ENCODE measurements around the gene TMEM50A.

The TMEM50A gene

GRCh38 chr1:25360596-25361581, 22.8 kb downstream of the TMEM50A start:
- no peak overlapping the region for H3K27ac ChIP-seq (ENCODE audit: extremely low read depth, low read depth, low read length)
- H3K4me1 ChIP-seq (ENCODE audit: control insufficient read depth, insufficient read depth, low read length) = no peaks in the 10 kb centered on the region
- no peak overlapping the region for H3K4me3 ChIP-seq (ENCODE audit: low read depth, low read length)
- TF ChIP-seq OSR2 (tag by site-specific recombination; IDR thresholded peaks at IDR 0.05) = no peak
- TF ChIP-seq GLIS2 (tag by site-specific recombination; IDR thresholded peaks at IDR 0.05) = no peak
- TF ChIP-seq ZFP37 (tag by site-specific recombination; IDR thresholded peaks at IDR 0.05) = no peak
- no peak for TF ChIP-seq ZBTB17 (tag by site-specific recombination; IDR thresholded peaks at IDR 0.05)
- no peak for TF ChIP-seq ZNF350 (tag by site-specific recombination; IDR thresholded peaks at IDR 0.05)
- no peak for TF ChIP-seq ZNF214 (tag by site-specific recombination; IDR thresholded peaks at IDR 0.05; ENCODE audit: borderline replicate concordance)
- no peak for TF ChIP-seq ZNF514 (tag by site-specific recombination; IDR thresholded peaks at IDR 0.05)
- TF ChIP-seq OVOL3 (tag by site-specific recombination; IDR thresholded peaks at IDR 0.05) = no peak
- TF ChIP-seq KLF8 (tag by site-specific recombination; IDR thresholded peaks at IDR 0.05) = no peak
- TF ChIP-seq ZNF18 (tag by site-specific recombination; IDR thresholded peaks at IDR 0.05) = no peak
- TF ChIP-seq ZNF76 (tag by site-specific recombination; IDR thresholded peaks at IDR 0.05; ENCODE audit: borderline replicate concordance, low read depth) = no peak
- TF ChIP-seq ZNF433 (tag by site-specific recombination; IDR thresholded peaks at IDR 0.05; ENCODE audit: low read depth) = no peak
- no peak for TF ChIP-seq ZNF837 (tag by site-specific recombination; IDR thresholded peaks at IDR 0.05)
- TF ChIP-seq ZNF558 (tag by site-specific recombination; IDR thresholded peaks at IDR 0.05) = no peak
- TF ChIP-seq ZNF596 (tag by site-specific recombination; IDR thresholded peaks at IDR 0.05) = no peak
- TF ChIP-seq ZNF670 (tag by site-specific recombination; IDR thresholded peaks at IDR 0.05; ENCODE audit: low read depth) = no peak
- TF ChIP-seq KLF17 (tag by site-specific recombination; IDR thresholded peaks at IDR 0.05) = no peak
- TF ChIP-seq MZF1 (tag by site-specific recombination; IDR thresholded peaks at IDR 0.05; ENCODE audit: borderline replicate concordance) = no peak
- ChIA-PET CTCF (interaction anchor here (0.7 kb wide), 1 partner anchor 11 kb away, joined by 3 read pairs; no protein-coding TSS in a partner anchor), POLR2A (interaction anchor here (0.8 kb wide), 1 partner anchor 411 kb away, joined by 3 read pairs; no protein-coding TSS in a partner anchor)
- H3K36me3 ChIP-seq (ENCODE audit: control insufficient read depth in 2 of 2, insufficient read depth in 1 of 2, low read length in 2 of 2) = peaks cover 5 to 53% of the 10 kb centered on the region in 2 experiments
- H3K9me3 ChIP-seq (ENCODE audit: control insufficient read depth, insufficient read depth, low read depth, low read length) = no peaks in the 10 kb centered on the region

- Histone ChIP-seq H3K4me3 (ENCODE audit: low read depth, low read length) (no peak overlapping the region), H3K36me3 (ENCODE audit: control insufficient read depth in 2 of 2, insufficient read depth in 1 of 2, low read length in 2 of 2) (peaks cover 5 to 43% of the 10 kb centered on the region in 2 experiments), H3K4me1 (ENCODE audit: control insufficient read depth, insufficient read depth, low read length) (no peaks in the 10 kb centered on the region), H3K27ac (ENCODE audit: extremely low read depth, low read depth, low read length) (no peak overlapping the region), H3K9me3 (ENCODE audit: control insufficient read depth, insufficient read depth, low read depth, low read length) (no peaks in the 10 kb centered on the region)
- TF ChIP-seq REST (tag by site-specific recombination; IDR thresholded peaks at IDR 0.05) = no peak
- TF ChIP-seq PRDM6 (tag by site-specific recombination; IDR thresholded peaks at IDR 0.05) = peak; percentile 37; the same call in 1 of the 2 replicates
- no peak for TF ChIP-seq CTCF (tag by site-specific recombination; IDR thresholded peaks at IDR 0.05)
- TF ChIP-seq ZNF341 (tag by site-specific recombination; IDR thresholded peaks at IDR 0.05; ENCODE audit: low read depth) = no peak
- ChIA-PET POLR2A (interaction anchor here (0.8 kb wide), 1 partner anchor 410 kb away, joined by 3 read pairs; no protein-coding TSS in a partner anchor), CTCF (no interaction called here)
These were observed 23.8 kb downstream of the TMEM50A start for GRCh38 chr1:25361901-25362300.
